Stomach smooth muscle (tissue), 2 donors: ENCODE results near the gene LRMDA.

ENCODE experiments used
- H3K27ac ChIP-seq: one replicate; pipeline ENCODE4 v1.7.0; 2013; ENCODE audit warnings: mild to moderate bottlenecking, low read length, inconsistent platforms
- H3K27me3 ChIP-seq, 2 donors: one replicate each; pipeline ENCODE4 v1.7.0; 2013; ENCODE audit warnings: low read length in 2 of 2; ENCODE audit not compliant: insufficient read depth in 2 of 2, control insufficient read depth in 1 of 2
- H3K36me3 ChIP-seq, 2 donors: one replicate each; pipeline ENCODE4 v1.7.0; 2013; ENCODE audit warnings: low read length in 2 of 2; ENCODE audit not compliant: control insufficient read depth in 2 of 2, insufficient read depth in 2 of 2
- H3K4me1 ChIP-seq: one replicate; pipeline ENCODE4 v1.7.0; 2013; ENCODE audit warnings: low read length; ENCODE audit not compliant: control insufficient read depth, insufficient read depth
- H3K4me3 ChIP-seq, 2 donors: one replicate each; pipeline ENCODE4 v1.7.0; 2013; ENCODE audit warnings: low read length in 2 of 2
- H3K9ac ChIP-seq, 2 donors: one replicate each; pipeline ENCODE4 v1.7.0; 2013; ENCODE audit warnings: low read length in 2 of 2, mild to moderate bottlenecking in 1 of 2
- H3K9me3 ChIP-seq, 2 donors: one replicate each; pipeline ENCODE4 v1.7.0; 2013; ENCODE audit warnings: low read length in 2 of 2; ENCODE audit not compliant: control insufficient read depth in 2 of 2
- donor health status: healthy.
- donor health status: Pancreatic carcinoma.

LRMDA gene

GRCh38 chr10:75922435-75922834 lies 491.0 kb downstream of the LRMDA start:
- H3K27me3 ChIP-seq, result no peaks in the 10 kb centered on the region
- peaks cover 3% of the 10 kb centered on the region for H3K4me1 ChIP-seq
- no peak overlapping the region for H3K27ac ChIP-seq
- no peaks in the 10 kb centered on the region for H3K36me3 ChIP-seq
- H3K4me3 ChIP-seq, result no peak overlapping the region
- no peak overlapping the region for H3K9ac ChIP-seq
- H3K9me3 ChIP-seq, result no peaks in the 10 kb centered on the region

GRCh38 chr10:75924309-75924902 lies 493.0 kb downstream of the LRMDA start:
- Histone ChIP-seq H3K4me1 (peaks cover 2% of the 10 kb centered on the region), H3K9ac (no peak overlapping the region), H3K9me3 (no peaks in the 10 kb centered on the region), H3K4me3 (no peak overlapping the region), H3K27ac (no peak overlapping the region), H3K36me3 (no peaks in the 10 kb centered on the region), H3K27me3 (peaks cover 0 to 2% of the 10 kb centered on the region in 2 donors)

- no peaks in the 10 kb centered on the region for H3K9me3 ChIP-seq
- no peaks in the 10 kb centered on the region for H3K36me3 ChIP-seq
- H3K9ac ChIP-seq, result no peak overlapping the region
- no peak overlapping the region for H3K4me3 ChIP-seq
- H3K27ac ChIP-seq, result no peak overlapping the region
- no peaks in the 10 kb centered on the region for H3K4me1 ChIP-seq
- H3K27me3 ChIP-seq, result peaks cover 0 to 2% of the 10 kb centered on the region in 2 donors
Measured at GRCh38 chr10:75925999-75926398, 494.6 kb downstream of the LRMDA start.

- H3K36me3 ChIP-seq, result no peaks in the 10 kb centered on the region
- H3K9me3 ChIP-seq, result no peaks in the 10 kb centered on the region
- peaks cover 0 to 2% of the 10 kb centered on the region in 2 donors for H3K27me3 ChIP-seq
- no peak overlapping the region for H3K27ac ChIP-seq
- no peak overlapping the region for H3K9ac ChIP-seq
- H3K4me1 ChIP-seq, result no peaks in the 10 kb centered on the region
- no peak overlapping the region for H3K4me3 ChIP-seq
Measured at GRCh38 chr10:75926763-75927162, 495.3 kb downstream of the LRMDA start.

GRCh38 chr10:75928231-75928630 lies 496.8 kb downstream of the LRMDA start:
- Histone ChIP-seq H3K9me3 (no peaks in the 10 kb centered on the region), H3K27me3 (peaks cover 0 to 2% of the 10 kb centered on the region in 2 donors), H3K9ac (no peak overlapping the region), H3K4me3 (no peak overlapping the region), H3K36me3 (no peaks in the 10 kb centered on the region), H3K4me1 (no peaks in the 10 kb centered on the region), H3K27ac (no peak overlapping the region)

- H3K4me3 ChIP-seq, result no peak overlapping the region
Measured at GRCh38 chr10:75929630-75930161, 498.3 kb downstream of the LRMDA start.

GRCh38 chr10:75932921-75933320 lies 501.5 kb downstream of the LRMDA start:
- no peaks in the 10 kb centered on the region for H3K4me1 ChIP-seq
- H3K9ac ChIP-seq, result no peak overlapping the region
- H3K36me3 ChIP-seq, result no peaks in the 10 kb centered on the region
- peaks cover 0 to 2% of the 10 kb centered on the region in 2 donors for H3K27me3 ChIP-seq
- H3K9me3 ChIP-seq, result no peaks in the 10 kb centered on the region
- no peak overlapping the region for H3K27ac ChIP-seq
- no peak overlapping the region for H3K4me3 ChIP-seq

More at GRCh38 chr10:75929630-75930161, 498.3 kb downstream of the LRMDA start:
- Histone ChIP-seq H3K4me1 (no peaks in the 10 kb centered on the region), H3K9ac (no peak overlapping the region), H3K27me3 (peaks cover 0 to 2% of the 10 kb centered on the region in 2 donors), H3K36me3 (no peaks in the 10 kb centered on the region), H3K27ac (no peak overlapping the region), H3K9me3 (no peaks in the 10 kb centered on the region)

- Histone ChIP-seq H3K27me3 (no peaks in the 10 kb centered on the region), H3K4me1 (no peaks in the 10 kb centered on the region), H3K9ac (no peak overlapping the region), H3K4me3 (no peak overlapping the region), H3K9me3 (no peaks in the 10 kb centered on the region), H3K27ac (no peak overlapping the region), H3K36me3 (no peaks in the 10 kb centered on the region)
Measured at GRCh38 chr10:75935240-75935639, 503.8 kb downstream of the LRMDA start.

GRCh38 chr10:75935650-75936400 lies 504.4 kb downstream of the LRMDA start:
- H3K9me3 ChIP-seq, result no peaks in the 10 kb centered on the region
- H3K4me3 ChIP-seq, result no peak overlapping the region
- no peaks in the 10 kb centered on the region for H3K36me3 ChIP-seq
- H3K4me1 ChIP-seq, result no peaks in the 10 kb centered on the region
- no peaks in the 10 kb centered on the region for H3K27me3 ChIP-seq
- H3K9ac ChIP-seq, result no peak overlapping the region
- H3K27ac ChIP-seq, result no peak overlapping the region

GRCh38 chr10:75936841-75937240 lies 505.4 kb downstream of the LRMDA start:
- Histone ChIP-seq H3K27ac (no peak overlapping the region), H3K36me3 (no peaks in the 10 kb centered on the region), H3K27me3 (no peaks in the 10 kb centered on the region), H3K4me1 (no peaks in the 10 kb centered on the region), H3K4me3 (no peak overlapping the region), H3K9me3 (no peaks in the 10 kb centered on the region), H3K9ac (no peak overlapping the region)

- Histone ChIP-seq H3K4me1 (no peaks in the 10 kb centered on the region), H3K9ac (no peak overlapping the region), H3K27ac (no peak overlapping the region), H3K9me3 (no peaks in the 10 kb centered on the region), H3K27me3 (no peaks in the 10 kb centered on the region), H3K36me3 (no peaks in the 10 kb centered on the region), H3K4me3 (no peak overlapping the region)
Measured at GRCh38 chr10:75937823-75938222, 506.4 kb downstream of the LRMDA start.
